Ectodermal cell (in vitro differentiated cells): ENCODE results near the gene POLR1C. TPM values are rescaled to one million over a fixed set of nuclear protein-coding genes. Genes with fewer than 3 reads are reported as not detected.
"Not testable (repeated sequence)": the region's sequence is repeated elsewhere in the genome, so short reads cannot be mapped to it uniquely, and the experiment has no call there.

ENCODE experiments used
- H3K27ac ChIP-seq: 2 replicates; pipeline ENCODE4 v1.7.0; 2013; ENCODE audit warnings: mild to moderate bottlenecking, low read depth, low read length; ENCODE audit not compliant: insufficient read depth, poor library complexity, severe bottlenecking
- H3K27me3 ChIP-seq: 2 replicates; pipeline ENCODE4 v1.7.0; 2013; ENCODE audit warnings: mild to moderate bottlenecking, low read length; ENCODE audit not compliant: insufficient read depth, control insufficient read depth, poor library complexity, severe bottlenecking
- H3K36me3 ChIP-seq: one replicate; pipeline ENCODE4 v1.7.0; 2013; ENCODE audit warnings: low read length; ENCODE audit not compliant: control insufficient read depth, insufficient read depth
- H3K4me1 ChIP-seq: one replicate; pipeline ENCODE4 v1.7.0; 2013; ENCODE audit warnings: low read length; ENCODE audit not compliant: control insufficient read depth, insufficient read depth
- H3K4me3 ChIP-seq: 2 replicates; pipeline ENCODE4 v1.7.0; 2013; ENCODE audit warnings: low read depth, low read length, control low read depth; ENCODE audit not compliant: insufficient read depth
- H3K9me3 ChIP-seq: 2 replicates; pipeline ENCODE4 v1.7.0; 2013; ENCODE audit warnings: mild to moderate bottlenecking, low read length, moderate library complexity; ENCODE audit not compliant: control insufficient read depth
- WGBS, 2 experiments: methylation state at CpG; one replicate each; pipeline ENCODE4 v1.1.7; 2013; ENCODE audit warnings: missing lambda C conversion rate in 2 of 2; 5-methylcytosine and 5-hydroxymethylcytosine counted together
- polyA plus RNA-seq, 4 experiments: library from polyadenylated mRNA; stranded (reverse); fragments of 50-300 nt; gene quantifications; one replicate each; pipeline ENCODE4 v1.2.3, GENCODE V29; 2013

Gene POLR1C
- 33.7 TPM for polyA plus RNA-seq (2013, experiment 1 of 4)
- 38.0 TPM for polyA plus RNA-seq (2013, experiment 2 of 4)
- polyA plus RNA-seq (2013, experiment 3 of 4) = 30.3 TPM
- polyA plus RNA-seq (2013, experiment 4 of 4) = 33.1 TPM

GRCh38 chr6:43516697-43517504 lies at the start of gene POLR1C, which contains the start of gene YIPF3:
TSS of gene POLR1C (plus strand) at chr6:43517089. CDS start at chr6:43517110, 21 bp downstream.
TSS of gene YIPF3 (minus strand) at chr6:43516926. CDS start at chr6:43516807, 119 bp downstream.
- Histone ChIP-seq H3K4me1 (peaks cover 9% of the 10 kb centered on the region), H3K36me3 (peaks cover 47% of the 10 kb centered on the region)
- 0 to 1% methylated on average over 57 of the region's 57 CpGs for WGBS, 2 experiments

GRCh38 chr6:43467265-43467664 lies 49.6 kb upstream of the POLR1C start:
- H3K36me3 ChIP-seq = not testable (repeated sequence)
- 82 to 83% methylated on average over 4 to 5 of the region's 5 CpGs for WGBS, 2 experiments
- peaks cover 13% of the 10 kb centered on the region for H3K4me1 ChIP-seq

More at GRCh38 chr6:43516697-43517504, at the start of gene POLR1C, which contains the start of gene YIPF3:
- Histone ChIP-seq H3K9me3 (no peaks in the 10 kb centered on the region), H3K27ac (peak within 1 kb of the TSS; percentile 70), H3K4me3 (peak within 1 kb of the TSS; percentile 99), H3K27me3 (no peaks in the 10 kb centered on the region)

GRCh38 chr6:43467752-43468151 lies 49.1 kb upstream of the POLR1C start:
- Histone ChIP-seq H3K4me3 (no peak overlapping the region), H3K4me1 (peaks cover 13% of the 10 kb centered on the region), H3K36me3 (no peaks in the 10 kb centered on the region), H3K9me3 (no peaks in the 10 kb centered on the region), H3K27me3 (peaks cover under 1% of the 10 kb centered on the region), H3K27ac (no peak overlapping the region)
- 88 to 94% methylated on average over 4 of the region's 4 CpGs for WGBS, 2 experiments

More at GRCh38 chr6:43467265-43467664, 49.6 kb upstream of the POLR1C start:
- not testable (repeated sequence) for H3K4me3 ChIP-seq, H3K27me3 ChIP-seq, H3K27ac ChIP-seq, H3K9me3 ChIP-seq

- H3K4me1 ChIP-seq = peaks cover 13% of the 10 kb centered on the region
- H3K27ac ChIP-seq = no peak overlapping the region
- H3K36me3 ChIP-seq = no peaks in the 10 kb centered on the region
- 93 to 95% methylated on average over 4 of the region's 4 CpGs for WGBS, 2 experiments
- H3K4me3 ChIP-seq = no peak overlapping the region
- H3K9me3 ChIP-seq = no peaks in the 10 kb centered on the region
- H3K27me3 ChIP-seq = no peaks in the 10 kb centered on the region
These were observed 48.6 kb upstream of the POLR1C start for GRCh38 chr6:43468240-43468639.

GRCh38 chr6:43468748-43469681 lies 47.9 kb upstream of the POLR1C start:
- Histone ChIP-seq H3K36me3 (no peaks in the 10 kb centered on the region), H3K9me3 (no peaks in the 10 kb centered on the region), H3K4me1 (peaks cover 13% of the 10 kb centered on the region), H3K4me3 (no peak overlapping the region), H3K27ac (no peak overlapping the region), H3K27me3 (no peaks in the 10 kb centered on the region)
- 71% methylated on average over 13 of the region's 13 CpGs for WGBS, 2 experiments

- H3K4me3 ChIP-seq = no peak overlapping the region
- no peaks in the 10 kb centered on the region for H3K27me3 ChIP-seq
- H3K36me3 ChIP-seq = no peaks in the 10 kb centered on the region
- peaks cover 13% of the 10 kb centered on the region for H3K4me1 ChIP-seq
- WGBS, 2 experiments = 95 to 96% methylated on average over 7 of the region's 7 CpGs
- no peaks in the 10 kb centered on the region for H3K9me3 ChIP-seq
- no peak overlapping the region for H3K27ac ChIP-seq
These were observed 46.9 kb upstream of the POLR1C start for GRCh38 chr6:43469947-43470346.

- WGBS, 2 experiments = 84 to 90% methylated on average over 1 of the region's 1 CpG
These were observed 45.5 kb upstream of the POLR1C start for GRCh38 chr6:43471399-43471798.

GRCh38 chr6:43472515-43472914 lies 44.4 kb upstream of the POLR1C start:
- 92 to 97% methylated on average over 4 of the region's 4 CpGs for WGBS, 2 experiments

More at GRCh38 chr6:43471399-43471798, 45.5 kb upstream of the POLR1C start:
- H3K27ac ChIP-seq = no peak overlapping the region
- no peaks in the 10 kb centered on the region for H3K36me3 ChIP-seq
- peaks cover 13% of the 10 kb centered on the region for H3K4me1 ChIP-seq
- no peaks in the 10 kb centered on the region for H3K27me3 ChIP-seq
- H3K4me3 ChIP-seq = no peak overlapping the region
- H3K9me3 ChIP-seq = no peaks in the 10 kb centered on the region

GRCh38 chr6:43475516-43475915 lies 41.4 kb upstream of the POLR1C start:
- Histone ChIP-seq H3K27me3 (no peaks in the 10 kb centered on the region), H3K4me3 (no peak overlapping the region), H3K9me3 (no peaks in the 10 kb centered on the region), H3K36me3 (no peaks in the 10 kb centered on the region), H3K4me1 (peaks cover 11% of the 10 kb centered on the region), H3K27ac (no peak overlapping the region)
- WGBS, 2 experiments = 93 to 94% methylated on average over 6 of the region's 6 CpGs

More at GRCh38 chr6:43472515-43472914, 44.4 kb upstream of the POLR1C start:
- Histone ChIP-seq H3K4me1 (peaks cover 13% of the 10 kb centered on the region), H3K9me3 (no peaks in the 10 kb centered on the region), H3K27me3 (no peaks in the 10 kb centered on the region), H3K4me3 (no peak overlapping the region), H3K36me3 (no peaks in the 10 kb centered on the region), H3K27ac (no peak overlapping the region)
